ENCODE data around the gene TNNI3K. TPM values are rescaled to one million over a fixed set of nuclear protein-coding genes. Genes with fewer than 3 reads are reported as not detected.

TNNI3K gene
- total and polyA plus RNA-seq, 2 of the 8 experiments (the other 6 are each of a cell fraction or from before 2014, with no cell fraction given), result 0.41 to 0.48 TPM

- 98% methylated on average over 3 of the region's 3 CpGs; no CpG with 5 or more reads in 1 of the 2 experiments for whole genome bisulfite sequencing, 2 experiments (ENCODE audit: extremely low coverage in 1 of 2, insufficient coverage in 1 of 2, insufficient read length in 1 of 2, insufficient replicate concordance in 2 of 2, low coverage in 1 of 2, low lambda C conversion rate in 2 of 2, missing lambda C conversion rate in 1 of 2)
- Histone ChIP-seq H3K36me3 (ENCODE audit: control insufficient read depth in 2 of 4, insufficient read depth in 4 of 4, low read length in 3 of 4) (no peaks in the 10 kb centered on the region), H2AFZ (ENCODE audit: low read length) (no peak overlapping the region), H2BK120ac (replicated peaks; ENCODE audit: low read depth, low read length) (no peak overlapping the region), H3K14ac (ENCODE audit: insufficient read length) (no peak overlapping the region), H3K27ac (ENCODE audit: low read depth, low read length) (no peak overlapping the region), H2BK12ac (ENCODE audit: low read depth, low read length) (no peak overlapping the region), H3K18ac (ENCODE audit: extremely low read depth, low read length) (no peak overlapping the region), H3K23me2 (ENCODE audit: low read depth, low read length) (no peaks in the 10 kb centered on the region), H3K9ac (replicated peaks in 1 of 4; ENCODE audit: extremely low read depth in 1 of 4, low read depth in 3 of 4, low read length in 3 of 4) (peak overlapping the region in 1 of 4 experiments; percentile 34; a peak in 1 of 7 replicates), H4K5ac (ENCODE audit: insufficient read length, low read depth, low read length) (no peak overlapping the region), H3K4ac (replicated peaks; ENCODE audit: insufficient read length, low read depth, low read length) (no peak overlapping the region), H3K23ac (ENCODE audit: insufficient read length) (no peak overlapping the region), H4K91ac (replicated peaks; ENCODE audit: insufficient read length, low read length) (no peak overlapping the region), H3K4me3 (ENCODE audit: extremely low read depth in 1 of 4, insufficient read depth in 2 of 4, low read depth in 3 of 4, low read length in 4 of 4) (no peak overlapping the region), H2AK5ac (ENCODE audit: low read depth, low read length) (no peak overlapping the region), H3K4me2 (ENCODE audit: insufficient read depth in 1 of 2, low read depth in 2 of 2, low read length in 2 of 2) (no peak overlapping the region), H3K9me3 (ENCODE audit: insufficient read depth in 2 of 2, low read depth in 1 of 2, low read length in 1 of 2) (no peaks in the 10 kb centered on the region), H3K4me1 (replicated peaks in 1 of 4; ENCODE audit: control insufficient read depth in 3 of 4, insufficient read depth in 4 of 4, low read length in 3 of 4) (no peaks in the 10 kb centered on the region), H3K79me1 (ENCODE audit: low read depth, low read length) (no peaks in the 10 kb centered on the region), H3K56ac (replicated peaks; ENCODE audit: insufficient read length, low read depth, low read length) (no peak overlapping the region), H4K8ac (ENCODE audit: extremely low read depth, insufficient read depth, low read length) (no peak overlapping the region), H3K79me2 (ENCODE audit: control insufficient read depth in 1 of 2, insufficient read depth in 2 of 2, low read length in 2 of 2) (no peaks in the 10 kb centered on the region), H2BK15ac (ENCODE audit: low read length) (no peak overlapping the region), H4K20me1 (replicated peaks in 1 of 2; ENCODE audit: control insufficient read depth in 1 of 2, insufficient read depth in 2 of 2, low read length in 2 of 2) (no peaks in the 10 kb centered on the region), H2BK5ac (ENCODE audit: low read depth, low read length) (no peak overlapping the region), H2BK20ac (ENCODE audit: low read length) (no peak overlapping the region), H3K27me3 (replicated peaks in 1 of 4; ENCODE audit: control insufficient read depth in 3 of 4, extremely low read depth in 1 of 4, insufficient read depth in 3 of 4, low read length in 3 of 4) (no peaks in the 10 kb centered on the region)
- FAIRE-seq (no peak), DNase-seq (ENCODE audit: low read depth in 1 of 2, low spot score in 2 of 2) (no peak)
- CTCF ChIA-PET (ENCODE audit: partially characterized antibody), result interaction anchor here (1.5 to 1.7 kb wide), 2 partner anchors 39 to 75 kb away, joined by 3 to 5 read pairs; no protein-coding TSS in a partner anchor
- TF ChIP-seq HDAC6 (IDR thresholded peaks at IDR 0.05; ENCODE audit: low read depth, low read length), result no peak
- TF ChIP-seq RXRA (IDR thresholded peaks at IDR 0.05; ENCODE audit: insufficient read depth, low read depth, low read length), result no peak
- no peak for TF ChIP-seq PHF8 (conservative IDR thresholded peaks at IDR 0.05; ENCODE audit: low read depth, low read length)
- no peak for TF ChIP-seq SUZ12 (IDR thresholded peaks at IDR 0.05; ENCODE audit: low read length)
- no peak for TF ChIP-seq MAFK (IDR thresholded peaks at IDR 0.05; ENCODE audit: low read depth, low read length)
- no peak for TF ChIP-seq YY1 (IDR thresholded peaks at IDR 0.05; ENCODE audit: low read depth, low read length)
- no peak for TF ChIP-seq EP300 (IDR thresholded peaks at IDR 0.05; ENCODE audit: borderline replicate concordance in 1 of 2, low read depth in 2 of 2, low read length in 2 of 2)
- no peak for TF ChIP-seq HDAC2 (IDR thresholded peaks at IDR 0.05; ENCODE audit: borderline replicate concordance in 1 of 2, low read depth in 2 of 2, low read length in 2 of 2)
- TF ChIP-seq GABPA (IDR thresholded peaks at IDR 0.05; ENCODE audit: borderline replicate concordance, insufficient read depth, low read length), result no peak
- no peak for TF ChIP-seq E2F6 (IDR thresholded peaks at IDR 0.05)
- no peak for TF ChIP-seq SP4 (IDR thresholded peaks at IDR 0.05; ENCODE audit: low read length)
- TF ChIP-seq POLR2AphosphoS5 (IDR thresholded peaks at IDR 0.05; ENCODE audit: low read depth, low read length), result no peak
- TF ChIP-seq EGR1 (IDR thresholded peaks at IDR 0.05; ENCODE audit: borderline replicate concordance, low read depth, low read length), result no peak
- POLR2A ChIA-PET (ENCODE audit: partially characterized antibody), result no interaction called here
Observed at GRCh38 chr1:74429580-74429979, 194.4 kb downstream of the TNNI3K start.

Measured in H1 (cell line).